Measurements from ENCODE around the gene SPATA2.
"Not testable (repeated sequence)": the region's sequence is repeated elsewhere in the genome, so short reads cannot be mapped to it uniquely, and the experiment has no call there.

SPATA2 gene

GRCh38 chr20:49899541-49900383, 15.6 kb downstream of the SPATA2 start:
- DNase-seq, result no peak

- DNase-seq, result no peak
These were observed 19.1 kb downstream of the SPATA2 start for GRCh38 chr20:49896204-49896603.

- not testable (repeated sequence) for DNase-seq
These were observed 19.7 kb downstream of the SPATA2 start for GRCh38 chr20:49895474-49896093.

GRCh38 chr20:49894073-49894470, 21.3 kb downstream of the SPATA2 start:
- peak in 1 of 5 donors; percentile 78 for DNase-seq

- peak in 1 of 5 donors; percentile 33 for DNase-seq
These were observed 21.9 kb downstream of the SPATA2 start for GRCh38 chr20:49893242-49894072.

- DNase-seq, result no peak
These were observed 22.5 kb downstream of the SPATA2 start for GRCh38 chr20:49892817-49893216.

- DNase-seq, result no peak
These were observed 23.1 kb downstream of the SPATA2 start for GRCh38 chr20:49892260-49892659.

GRCh38 chr20:49891476-49892110, 23.7 kb downstream of the SPATA2 start:
- no peak for DNase-seq

GRCh38 chr20:49890471-49891361, 24.6 kb downstream of the SPATA2 start:
- DNase-seq, result no peak

GRCh38 chr20:49889935-49890333, 25.4 kb downstream of the SPATA2 start:
- DNase-seq, result no peak

GRCh38 chr20:49889001-49889934, 26.1 kb downstream of the SPATA2 start:
- DNase-seq, result no peak

GRCh38 chr20:49888212-49889000, 26.9 kb downstream of the SPATA2 start:
- peak in 3 of 5 donors; percentile 29 to 45 (median 37) for DNase-seq

- no peak for DNase-seq
These were observed 27.8 kb downstream of the SPATA2 start for GRCh38 chr20:49887251-49888211.

- DNase-seq, result no peak
These were observed 28.6 kb downstream of the SPATA2 start for GRCh38 chr20:49886571-49887213.

- no peak for DNase-seq
These were observed 29.6 kb downstream of the SPATA2 start for GRCh38 chr20:49885558-49886332.

- DNase-seq, result no peak
These were observed 32.0 kb downstream of the SPATA2 start for GRCh38 chr20:49883246-49883802.
